ENCODE measurements around the gene MSI2.

The MSI2 gene

GRCh38 chr17:57468932-57469775 is 212.8 kb downstream of the MSI2 start:
- H3K4me3 ChIP-seq (ENCODE audit: insufficient read depth, low read length, poor library complexity, severe bottlenecking), result no peak overlapping the region
- TF ChIP-seq EZH2phosphoT487 (conservative IDR thresholded peaks at IDR 0.05; ENCODE audit: low read length), result no peak
- no peak for TF ChIP-seq CTCF (IDR thresholded peaks at IDR 0.05; ENCODE audit: insufficient read depth, low read length, poor library complexity, severe bottlenecking)
- no peaks in the 10 kb centered on the region for H3F3A ChIP-seq (ENCODE audit: insufficient read depth)
- H3K9me2 ChIP-seq (replicated peaks; ENCODE audit: insufficient read depth, low read length), result no peaks in the 10 kb centered on the region
- H3K9ac ChIP-seq (ENCODE audit: low read length), result no peak overlapping the region
- H3K27me3 ChIP-seq (ENCODE audit: low read length), result no peaks in the 10 kb centered on the region
- no peak overlapping the region for H3K27ac ChIP-seq (ENCODE audit: low read depth, low read length)
- H3K36me3 ChIP-seq (ENCODE audit: low read length), result no peaks in the 10 kb centered on the region
- no peaks in the 10 kb centered on the region for H4K20me1 ChIP-seq (ENCODE audit: low read depth, low read length)
- H3K79me2 ChIP-seq (ENCODE audit: insufficient read depth, low read length), result no peaks in the 10 kb centered on the region; the same call in 1 of the 2 replicates
- H3K4me2 ChIP-seq (ENCODE audit: low read depth, low read length, poor library complexity, severe bottlenecking), result no peak overlapping the region
- H2AFZ ChIP-seq (ENCODE audit: low read depth, low read length, severe bottlenecking), result no peak overlapping the region
- no peaks in the 10 kb centered on the region for H3K9me3 ChIP-seq (ENCODE audit: insufficient read depth, low read length)

- no peaks in the 10 kb centered on the region for H3K9me3 ChIP-seq (ENCODE audit: insufficient read depth, low read length)
- no peak overlapping the region for H3K4me2 ChIP-seq (ENCODE audit: low read depth, low read length, poor library complexity, severe bottlenecking)
- H4K20me1 ChIP-seq (ENCODE audit: low read depth, low read length), result no peaks in the 10 kb centered on the region
- H2AFZ ChIP-seq (ENCODE audit: low read depth, low read length, severe bottlenecking), result no peak overlapping the region
- H3K27me3 ChIP-seq (ENCODE audit: low read length), result no peaks in the 10 kb centered on the region
- no peak overlapping the region for H3K9ac ChIP-seq (ENCODE audit: low read length)
- no peaks in the 10 kb centered on the region; the same call in 1 of the 2 replicates for H3K79me2 ChIP-seq (ENCODE audit: insufficient read depth, low read length)
- no peaks in the 10 kb centered on the region for H3K9me2 ChIP-seq (replicated peaks; ENCODE audit: insufficient read depth, low read length)
- no peak overlapping the region for H3K27ac ChIP-seq (ENCODE audit: low read depth, low read length)
- H3K4me3 ChIP-seq (ENCODE audit: insufficient read depth, low read length, poor library complexity, severe bottlenecking), result no peak overlapping the region
- no peaks in the 10 kb centered on the region for H3K36me3 ChIP-seq (ENCODE audit: low read length)
- TF ChIP-seq CTCF (IDR thresholded peaks at IDR 0.05; ENCODE audit: insufficient read depth, low read length, poor library complexity, severe bottlenecking) (no peak), EZH2phosphoT487 (conservative IDR thresholded peaks at IDR 0.05; ENCODE audit: low read length) (no peak)
- H3F3A ChIP-seq (ENCODE audit: insufficient read depth), result no peaks in the 10 kb centered on the region
These were observed 214.6 kb downstream of the MSI2 start for GRCh38 chr17:57470906-57471305.

- no peak for TF ChIP-seq EZH2phosphoT487 (conservative IDR thresholded peaks at IDR 0.05; ENCODE audit: low read length)
- TF ChIP-seq CTCF (IDR thresholded peaks at IDR 0.05; ENCODE audit: insufficient read depth, low read length, poor library complexity, severe bottlenecking), result no peak
- Histone ChIP-seq H3K27ac (ENCODE audit: low read depth, low read length) (no peak overlapping the region), H4K20me1 (ENCODE audit: low read depth, low read length) (no peaks in the 10 kb centered on the region), H3K4me2 (ENCODE audit: low read depth, low read length, poor library complexity, severe bottlenecking) (no peak overlapping the region), H3K36me3 (ENCODE audit: low read length) (no peaks in the 10 kb centered on the region), H3F3A (ENCODE audit: insufficient read depth) (no peaks in the 10 kb centered on the region), H3K79me2 (ENCODE audit: insufficient read depth, low read length) (no peaks in the 10 kb centered on the region; the same call in 1 of the 2 replicates), H3K9me3 (ENCODE audit: insufficient read depth, low read length) (no peaks in the 10 kb centered on the region), H3K9ac (ENCODE audit: low read length) (no peak overlapping the region), H3K27me3 (ENCODE audit: low read length) (no peaks in the 10 kb centered on the region), H3K9me2 (replicated peaks; ENCODE audit: insufficient read depth, low read length) (no peaks in the 10 kb centered on the region), H3K4me3 (ENCODE audit: insufficient read depth, low read length, poor library complexity, severe bottlenecking) (no peak overlapping the region), H2AFZ (ENCODE audit: low read depth, low read length, severe bottlenecking) (no peak overlapping the region)
These were observed 215.6 kb downstream of the MSI2 start for GRCh38 chr17:57471868-57472368.

Measured in SU-DHL-6 (cell line).